HFF-Myc (cell line): ENCODE data around the gene PKD1L1.

ENCODE experiments used
- DNase-seq: peaks from one replicate; pipeline ENCODE4 v3.0.0-alpha.2; 2011; ENCODE audit warnings: low read depth; ENCODE audit errors: extremely low read depth
- H3K4me3 ChIP-seq: replicated peaks from 2 replicates; pipeline ENCODE4 v1.5.1; 2011; ENCODE audit warnings: low read depth, mild to moderate bottlenecking, control low read depth, low read length
- TF ChIP-seq, protein P1 (sequence below): IDR thresholded peaks from 2 replicates; pipeline ENCODE4 v1.5.1; 2012; ENCODE audit warnings: mild to moderate bottlenecking, low read depth, low read length, control low read depth; ENCODE audit errors: missing control alignments

The PKD1L1 gene

DNA sequence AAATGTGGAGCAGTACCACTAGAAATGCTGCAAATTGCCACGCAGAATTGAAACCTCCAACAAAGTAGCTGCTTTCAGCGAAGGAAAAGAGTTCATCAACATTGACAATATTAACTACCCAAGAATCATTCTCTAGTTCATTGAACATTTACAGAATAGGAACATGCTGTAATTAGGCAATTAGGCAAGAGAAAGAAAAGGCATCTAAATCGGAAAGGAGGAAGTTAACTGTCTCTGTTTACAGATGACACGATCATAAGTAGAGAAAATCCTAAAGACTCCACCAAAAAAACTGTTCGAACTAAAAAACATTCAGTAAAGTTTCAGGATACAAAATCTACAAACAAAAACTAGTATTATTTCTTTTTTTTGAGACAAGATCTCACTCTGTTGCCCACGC, 8.9 kb upstream of the PKD1L1 start:
- no peak overlapping the region for H3K4me3 ChIP-seq
- TF ChIP-seq, protein P1, sequence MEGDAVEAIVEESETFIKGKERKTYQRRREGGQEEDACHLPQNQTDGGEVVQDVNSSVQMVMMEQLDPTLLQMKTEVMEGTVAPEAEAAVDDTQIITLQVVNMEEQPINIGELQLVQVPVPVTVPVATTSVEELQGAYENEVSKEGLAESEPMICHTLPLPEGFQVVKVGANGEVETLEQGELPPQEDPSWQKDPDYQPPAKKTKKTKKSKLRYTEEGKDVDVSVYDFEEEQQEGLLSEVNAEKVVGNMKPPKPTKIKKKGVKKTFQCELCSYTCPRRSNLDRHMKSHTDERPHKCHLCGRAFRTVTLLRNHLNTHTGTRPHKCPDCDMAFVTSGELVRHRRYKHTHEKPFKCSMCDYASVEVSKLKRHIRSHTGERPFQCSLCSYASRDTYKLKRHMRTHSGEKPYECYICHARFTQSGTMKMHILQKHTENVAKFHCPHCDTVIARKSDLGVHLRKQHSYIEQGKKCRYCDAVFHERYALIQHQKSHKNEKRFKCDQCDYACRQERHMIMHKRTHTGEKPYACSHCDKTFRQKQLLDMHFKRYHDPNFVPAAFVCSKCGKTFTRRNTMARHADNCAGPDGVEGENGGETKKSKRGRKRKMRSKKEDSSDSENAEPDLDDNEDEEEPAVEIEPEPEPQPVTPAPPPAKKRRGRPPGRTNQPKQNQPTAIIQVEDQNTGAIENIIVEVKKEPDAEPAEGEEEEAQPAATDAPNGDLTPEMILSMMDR = no peak
- DNase-seq = no peak

DNA sequence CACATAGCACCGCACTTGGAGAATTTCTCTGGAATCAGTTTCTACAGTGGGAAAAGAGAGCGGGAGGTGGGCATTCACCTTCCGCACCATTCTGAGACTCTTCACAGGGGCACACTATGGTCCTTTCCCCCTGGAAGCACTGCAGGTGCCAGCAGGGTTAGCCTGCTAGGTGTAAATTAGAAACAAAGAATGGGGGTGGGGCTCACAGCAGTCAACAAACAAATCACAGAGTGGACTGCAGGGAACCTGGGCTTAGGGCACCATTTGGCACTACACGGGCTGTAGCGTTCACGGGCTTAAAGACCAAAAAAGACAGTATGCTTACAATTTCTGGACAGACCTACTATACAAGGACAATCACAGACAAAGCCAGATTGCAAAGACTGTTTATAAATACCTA, 8.0 kb upstream of the PKD1L1 start:
- no peak for DNase-seq
- no peak overlapping the region for H3K4me3 ChIP-seq
- TF ChIP-seq, protein P1 = no peak

- DNase-seq = no peak
- TF ChIP-seq, protein P1 = no peak
- no peak overlapping the region for H3K4me3 ChIP-seq
These were observed 6.1 kb upstream of the PKD1L1 start for GRCh38 chr7:47954231-47954911.

DNA sequence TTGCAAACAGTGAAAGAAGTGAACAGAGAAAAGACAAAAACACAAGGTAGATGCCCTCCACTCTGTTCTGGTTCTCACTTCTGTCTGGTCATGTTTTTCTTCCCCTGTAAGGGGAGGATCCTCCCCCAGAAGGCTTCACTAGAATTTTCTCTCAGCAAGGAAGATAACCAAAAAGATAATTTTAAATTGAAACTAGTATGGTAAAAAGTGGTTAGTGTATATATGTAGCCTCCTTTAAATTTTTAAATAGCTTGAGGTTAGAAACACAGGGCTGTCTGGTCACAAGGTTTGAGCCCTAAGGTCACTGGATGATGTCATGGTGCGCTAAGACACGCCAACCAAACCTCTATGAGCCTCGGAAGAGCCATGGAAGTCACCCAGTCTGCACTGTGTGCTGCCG, 5.6 kb upstream of the PKD1L1 start:
- TF ChIP-seq, protein P1 = no peak
- H3K4me3 ChIP-seq = no peak overlapping the region
- no peak for DNase-seq

DNA sequence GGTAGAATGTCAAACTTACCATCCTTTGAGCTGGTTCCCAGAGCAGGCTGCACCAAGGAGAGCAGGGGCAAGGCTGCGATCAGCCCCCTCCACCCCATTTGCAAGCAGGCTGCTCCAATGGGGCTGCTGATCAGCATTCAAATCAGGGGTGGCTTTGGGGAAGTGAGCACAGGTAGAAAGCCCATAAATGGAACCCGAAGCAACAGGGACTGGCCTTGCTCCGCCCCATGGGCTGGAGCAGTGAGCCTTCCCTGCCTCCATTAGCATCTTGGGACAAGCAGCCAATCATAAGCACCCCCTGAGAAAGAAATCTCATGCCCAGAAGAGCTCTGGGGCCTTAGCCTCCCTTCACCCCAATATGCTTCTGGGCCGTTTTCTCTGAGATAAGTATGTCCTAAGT, 4.0 kb upstream of the PKD1L1 start:
- TF ChIP-seq, protein P1 = no peak
- DNase-seq = no peak
- no peak overlapping the region for H3K4me3 ChIP-seq

DNA sequence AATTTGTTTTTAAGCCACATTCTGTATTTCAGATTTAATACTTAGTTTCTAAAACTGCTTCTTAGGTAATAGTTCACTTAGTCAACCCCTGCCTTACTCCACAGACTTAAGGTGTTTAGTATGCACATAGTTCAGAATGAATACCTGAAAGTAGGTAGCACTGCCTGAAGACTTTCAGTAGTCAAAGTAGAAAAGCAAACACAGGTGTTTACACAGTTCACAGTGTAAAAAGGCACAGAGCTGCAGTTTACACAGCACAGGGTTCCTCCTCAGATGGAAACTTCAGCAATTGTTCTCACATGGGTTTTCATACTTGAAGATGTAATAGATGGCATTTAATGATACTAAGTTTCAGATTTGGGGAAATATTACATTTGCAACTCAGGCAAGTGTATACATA, 3.1 kb upstream of the PKD1L1 start:
- H3K4me3 ChIP-seq = no peak overlapping the region
- no peak for DNase-seq
- TF ChIP-seq, protein P1 = no peak

DNA sequence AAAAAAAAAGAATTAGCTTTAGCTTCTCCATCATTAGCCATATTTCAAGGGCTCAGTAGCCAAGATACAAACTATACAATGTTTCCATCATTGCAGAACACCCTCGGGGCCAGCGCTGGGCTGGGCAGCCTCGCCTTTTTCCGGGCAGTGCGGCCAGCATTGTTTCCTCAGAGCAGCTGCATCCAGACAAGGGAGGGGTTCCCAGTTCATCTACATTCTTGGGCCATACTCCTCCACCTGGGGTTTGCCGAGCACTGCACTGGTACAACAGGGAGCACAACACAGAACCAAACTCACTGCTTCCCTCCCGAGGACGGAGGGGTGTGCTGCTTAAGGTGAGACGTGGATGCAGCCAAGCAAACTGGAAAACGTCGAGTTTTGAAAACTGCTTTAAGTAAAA, 2.4 kb upstream of the PKD1L1 start:
- TF ChIP-seq, protein P1 = no peak
- no peak for DNase-seq

More for the DNA sequence above, 2.4 kb upstream of the PKD1L1 start:
- no peak overlapping the region for H3K4me3 ChIP-seq
